OCI-LY3 (cell line): Measurements from ENCODE around the gene S1PR1.
A peak's percentile ranks its signal among the peaks of the same experiment; 100 is the strongest.

ENCODE experiments used
- H2AFZ ChIP-seq: fragments of 200-600, 300-600 bp; shearing (Covaris generic); 2 replicates; pipeline ENCODE4 v1.6.0; 2014; ENCODE audit warnings: antibody characterized with exemption, low read depth, low read length
- H3K27ac ChIP-seq: fragments of 200-600, 300-600 bp; sonication (generic); 2 replicates; pipeline ENCODE4 v1.5.1; 2014; ENCODE audit warnings: mild to moderate bottlenecking, low read length, moderate library complexity, mixed read lengths
- H3K27me3 ChIP-seq: fragments of 200-600, 300-600 bp; sonication (generic); 2 replicates; pipeline ENCODE4 v1.6.1; 2014; ENCODE audit warnings: low read depth, low read length, mixed read lengths
- H3K36me3 ChIP-seq: fragments of 200-600, 300-600 bp; sonication (generic); replicated peaks from 2 replicates; pipeline ENCODE3; 2014; ENCODE audit warnings: low read depth, low read length, mixed read lengths
- H3K4me1 ChIP-seq: fragments of 300-600, 200-600 bp; sonication (generic); 2 replicates; pipeline ENCODE4 v1.6.1; 2014; ENCODE audit warnings: low read length, mixed read lengths
- H3K4me2 ChIP-seq: fragments of 200-600, 300-600 bp; sonication (generic); 2 replicates; pipeline ENCODE4 v1.6.1; 2014; ENCODE audit warnings: low read length, mixed read lengths
- H3K4me3 ChIP-seq: fragments of 300-600, 200-600 bp; sonication (generic); 2 replicates; pipeline ENCODE4 v1.5.1; 2014; ENCODE audit warnings: antibody characterized with exemption, mild to moderate bottlenecking, low read length, moderate library complexity
- H3K79me2 ChIP-seq: fragments of 300-600, 200-600 bp; shearing (Covaris generic); 2 replicates; pipeline ENCODE4 v1.6.1; 2014; ENCODE audit warnings: mild to moderate bottlenecking, low read length, mixed read lengths
- H3K9ac ChIP-seq: fragments of 300-600, 200-600 bp; shearing (Covaris generic); 2 replicates; pipeline ENCODE4 v1.6.0; 2014; ENCODE audit warnings: mild to moderate bottlenecking, low read length, moderate library complexity
- H3K9me3 ChIP-seq: fragments of 200-600, 300-600 bp; shearing (Covaris generic); 2 replicates; pipeline ENCODE4 v1.6.1; 2014; ENCODE audit warnings: low read length, mixed read lengths; ENCODE audit not compliant: insufficient read depth
- H4K20me1 ChIP-seq: fragments of 200-600, 300-600 bp; sonication (generic); 2 replicates; pipeline ENCODE4 v1.6.1; 2016; ENCODE audit warnings: low read length, mixed read lengths; ENCODE audit not compliant: insufficient read depth
- CTCF ChIP-seq: fragments of 200-600, 300-600 bp; sonication (generic); IDR thresholded peaks from 2 replicates; pipeline ENCODE4 v1.5.1; 2014; ENCODE audit warnings: antibody characterized with exemption, low read length, low read depth
- EZH2phosphoT487 ChIP-seq: fragments of 200-600 bp; shearing (Covaris generic); IDR thresholded peaks from 2 replicates; pipeline ENCODE4 v1.6.1; 2018; ENCODE audit warnings: antibody characterized with exemption, mixed run types, low read depth

Gene S1PR1

GRCh38 chr1:101219924-101220870 is 16.6 kb upstream of the S1PR1 start:
- Histone ChIP-seq H3K27me3 (peaks cover 3% of the 10 kb centered on the region; the same call in 1 of the 2 replicates), H3K9ac (no peak overlapping the region), H3K79me2 (no peaks in the 10 kb centered on the region), H3K4me2 (no peak overlapping the region), H4K20me1 (no peaks in the 10 kb centered on the region), H3K36me3 (no peaks in the 10 kb centered on the region), H2AFZ (no peak overlapping the region), H3K4me3 (no peak overlapping the region), H3K27ac (no peak overlapping the region), H3K4me1 (peaks cover 13% of the 10 kb centered on the region), H3K9me3 (no peaks in the 10 kb centered on the region)
- TF ChIP-seq CTCF, result no peak
- TF ChIP-seq EZH2phosphoT487, result no peak

GRCh38 chr1:101220906-101221305 is 15.9 kb upstream of the S1PR1 start:
- no peaks in the 10 kb centered on the region for H3K79me2 ChIP-seq
- H3K9me3 ChIP-seq, result no peaks in the 10 kb centered on the region
- H3K4me3 ChIP-seq, result no peak overlapping the region
- no peak overlapping the region for H2AFZ ChIP-seq
- peaks cover 3% of the 10 kb centered on the region; the same call in 1 of the 2 replicates for H3K27me3 ChIP-seq
- no peak overlapping the region for H3K9ac ChIP-seq
- no peak overlapping the region for H3K4me2 ChIP-seq
- H4K20me1 ChIP-seq, result no peaks in the 10 kb centered on the region
- no peaks in the 10 kb centered on the region for H3K36me3 ChIP-seq
- H3K4me1 ChIP-seq, result peaks cover 13% of the 10 kb centered on the region
- no peak for TF ChIP-seq EZH2phosphoT487
- TF ChIP-seq CTCF, result no peak
- H3K27ac ChIP-seq, result no peak overlapping the region

- no peak for TF ChIP-seq CTCF
- TF ChIP-seq EZH2phosphoT487, result no peak
- Histone ChIP-seq H2AFZ (no peak overlapping the region), H4K20me1 (no peaks in the 10 kb centered on the region), H3K36me3 (no peaks in the 10 kb centered on the region), H3K27me3 (0 out of 2 replicates have a peak, but pooled peaks cover 3% of the 10 kb centered on the region), H3K79me2 (no peaks in the 10 kb centered on the region), H3K27ac (no peak overlapping the region), H3K9me3 (no peaks in the 10 kb centered on the region), H3K4me2 (peak overlapping the region; percentile 61), H3K4me1 (peaks cover 13% of the 10 kb centered on the region), H3K4me3 (peak overlapping the region; percentile 36), H3K9ac (no peak overlapping the region)
These were observed 14.8 kb upstream of the S1PR1 start for GRCh38 chr1:101221945-101222429.

- H3K9me3 ChIP-seq, result no peaks in the 10 kb centered on the region
- H4K20me1 ChIP-seq, result no peaks in the 10 kb centered on the region
- peaks cover 11% of the 10 kb centered on the region for H3K27me3 ChIP-seq
- H3K36me3 ChIP-seq, result no peaks in the 10 kb centered on the region
- H3K9ac ChIP-seq, result no peak overlapping the region
- no peak overlapping the region for H3K27ac ChIP-seq
- H2AFZ ChIP-seq, result no peak overlapping the region
- H3K4me2 ChIP-seq, result no peak overlapping the region
- H3K79me2 ChIP-seq, result no peaks in the 10 kb centered on the region
- TF ChIP-seq EZH2phosphoT487 (no peak), CTCF (no peak)
- no peaks in the 10 kb centered on the region for H3K4me1 ChIP-seq
- no peak overlapping the region for H3K4me3 ChIP-seq
These were observed 9.0 kb upstream of the S1PR1 start for GRCh38 chr1:101227837-101228236.
